HT1080 (cell line): Measurements from ENCODE around the gene SDK2. TPM values are rescaled to one million over a fixed set of nuclear protein-coding genes. Genes with fewer than 3 reads are reported as not detected.
A peak's percentile ranks its signal among the peaks of the same experiment; 100 is the strongest.

Source experiments
- DNase-seq: peaks from one replicate; pipeline ENCODE4 v3.0.0-alpha.2; 2015; ENCODE audit warnings: low read depth
- total RNA-seq: library from RNA; depleted of rRNA; stranded (reverse); fragments of >200 nt; shearing (Covaris generic); gene quantifications from 2 replicates; pipeline ENCODE4 v1.2.3, GENCODE V29; 2014

Gene SDK2
- total RNA-seq, 1 experiment from 2014 or later, result 0.39 TPM

- DNase-seq, result no peak
Measured at GRCh38 chr17:73350864-73351263, 293.4 kb downstream of the SDK2 start.

GRCh38 chr17:73349647-73350046, 294.6 kb downstream of the SDK2 start:
- DNase-seq, result no peak

- no peak for DNase-seq
Measured at GRCh38 chr17:73349138-73349537, 295.1 kb downstream of the SDK2 start.

- no peak for DNase-seq
Measured at GRCh38 chr17:73348829-73349095, 295.5 kb downstream of the SDK2 start.

- DNase-seq, result no peak
Measured at GRCh38 chr17:73348018-73348828, 296.0 kb downstream of the SDK2 start.

- no peak for DNase-seq
Measured at GRCh38 chr17:73347351-73347750, 296.9 kb downstream of the SDK2 start.

- no peak for DNase-seq
Measured at GRCh38 chr17:73346501-73347162, 297.6 kb downstream of the SDK2 start.

GRCh38 chr17:73343739-73344454, 300.3 kb downstream of the SDK2 start:
- DNase-seq, result no peak

GRCh38 chr17:73343168-73343634, 301.0 kb downstream of the SDK2 start:
- peak; percentile 82 for DNase-seq

- peak; percentile 82 for DNase-seq
Measured at GRCh38 chr17:73342541-73343167, 301.6 kb downstream of the SDK2 start.

- DNase-seq, result peak; percentile 86
Measured at GRCh38 chr17:73342050-73342522, 302.2 kb downstream of the SDK2 start.

GRCh38 chr17:73341350-73342049, 302.7 kb downstream of the SDK2 start:
- DNase-seq, result no peak

GRCh38 chr17:73340093-73340596, 304.1 kb downstream of the SDK2 start:
- DNase-seq, result peak; percentile 96

- no peak for DNase-seq
Measured at GRCh38 chr17:73338566-73339197, 305.6 kb downstream of the SDK2 start.

GRCh38 chr17:73338050-73338521, 306.2 kb downstream of the SDK2 start:
- no peak for DNase-seq

GRCh38 chr17:73337330-73337710, 306.9 kb downstream of the SDK2 start:
- no peak for DNase-seq

GRCh38 chr17:73336408-73337329, 307.6 kb downstream of the SDK2 start:
- no peak for DNase-seq

- DNase-seq, result no peak
Measured at GRCh38 chr17:73335591-73336407, 308.4 kb downstream of the SDK2 start.
